NCI-H2196 treated with DMSO at 0.1 percent for 48 hours (cell line): ENCODE measurements around the gene BCAR3.

ENCODE experiments used
- DNase-seq: peaks from one replicate; lab custom pipeline; 2025; ENCODE audit not compliant: unreplicated experiment; lab: John Stamatoyannopoulos, UW

Gene BCAR3

DNA sequence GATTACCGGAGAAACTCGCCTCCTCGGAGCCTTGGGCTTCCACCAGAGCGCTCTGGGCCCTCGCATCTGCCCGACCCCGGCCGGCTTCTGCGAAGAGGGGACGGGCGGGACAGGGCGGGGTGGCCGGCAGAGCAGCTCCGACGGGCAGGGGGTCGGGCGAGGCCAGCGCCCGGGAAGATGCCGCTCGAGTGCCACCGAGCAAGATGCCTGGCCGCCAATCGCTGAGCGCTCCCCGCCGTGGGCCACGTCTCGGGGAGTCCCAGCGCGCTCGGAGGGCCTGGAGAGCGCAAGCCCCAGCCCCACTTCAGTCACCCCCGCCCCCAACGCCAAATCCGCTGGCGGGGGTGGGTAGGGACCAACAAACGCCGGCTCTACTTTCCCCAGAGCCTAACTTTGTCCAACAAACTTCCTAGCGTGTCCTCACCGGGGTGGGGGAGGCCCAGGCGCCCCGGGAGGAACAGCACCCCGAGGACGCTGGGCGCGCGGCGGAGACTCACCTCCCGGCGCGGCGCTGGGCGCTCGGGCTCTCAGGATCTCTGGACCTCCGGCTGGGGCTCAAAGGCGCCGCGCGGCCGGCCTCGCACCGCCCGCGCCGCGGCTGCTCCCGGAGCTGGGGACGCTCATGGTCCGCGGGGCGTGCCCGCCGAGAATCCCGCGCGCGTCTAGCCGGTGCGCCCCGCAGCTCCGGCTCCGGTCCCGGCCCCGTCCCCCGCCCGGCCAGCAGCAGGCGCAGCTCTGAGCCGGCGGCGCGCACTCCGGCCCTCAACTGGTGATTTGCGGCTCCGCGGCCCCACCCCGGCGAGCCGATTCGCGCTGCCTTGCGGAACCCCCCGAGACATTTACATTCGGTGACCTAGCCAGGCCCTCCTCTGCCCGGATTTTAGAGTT is at the start of gene BCAR3:
TSS of gene BCAR3 (minus strand) at position 737 of the 888 bp plus-strand sequence. CDS start 6,907 bp downstream, outside the sequence.
- DNase-seq: no peak

DNA sequence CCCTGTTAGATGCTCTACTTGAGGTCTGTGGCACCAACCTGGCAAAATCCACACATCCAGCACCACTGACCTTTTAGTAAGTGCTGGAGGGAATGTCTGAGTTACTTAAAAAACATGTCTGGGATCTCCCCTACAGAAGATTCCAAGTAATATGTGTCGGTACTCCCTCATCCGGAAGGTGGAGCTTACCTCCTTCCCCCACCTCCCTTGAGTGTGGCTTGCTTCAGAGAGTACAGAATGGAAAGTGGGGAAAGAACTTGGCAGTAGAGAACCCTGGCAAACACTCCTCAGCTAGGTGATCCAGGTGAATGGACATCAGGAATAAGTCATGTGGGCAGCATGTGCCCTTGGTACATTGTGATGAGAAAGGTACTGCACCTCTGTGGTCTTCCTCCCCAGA is 49.0 kb upstream of the BCAR3 start:
- DNase-seq: no peak

DNA sequence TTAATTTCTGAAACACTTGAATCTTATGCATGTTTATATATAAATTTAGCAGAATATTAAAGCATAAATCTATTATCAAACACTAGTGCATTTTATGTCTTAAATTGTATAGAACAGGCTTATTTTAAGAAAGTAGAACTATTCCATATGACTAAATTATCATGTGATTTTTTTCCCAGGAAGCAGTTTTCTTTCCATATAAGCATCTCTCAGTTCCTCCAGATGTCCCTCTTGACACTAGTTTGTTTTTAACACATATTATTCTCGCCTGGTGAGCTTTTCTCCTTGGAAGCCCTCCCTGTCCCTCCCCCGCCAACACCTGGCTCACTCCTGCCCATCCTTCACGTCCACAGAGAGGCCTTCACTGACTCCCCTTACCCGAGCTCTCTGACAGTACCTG is 48.3 kb upstream of the BCAR3 start:
- DNase-seq: no peak

DNA sequence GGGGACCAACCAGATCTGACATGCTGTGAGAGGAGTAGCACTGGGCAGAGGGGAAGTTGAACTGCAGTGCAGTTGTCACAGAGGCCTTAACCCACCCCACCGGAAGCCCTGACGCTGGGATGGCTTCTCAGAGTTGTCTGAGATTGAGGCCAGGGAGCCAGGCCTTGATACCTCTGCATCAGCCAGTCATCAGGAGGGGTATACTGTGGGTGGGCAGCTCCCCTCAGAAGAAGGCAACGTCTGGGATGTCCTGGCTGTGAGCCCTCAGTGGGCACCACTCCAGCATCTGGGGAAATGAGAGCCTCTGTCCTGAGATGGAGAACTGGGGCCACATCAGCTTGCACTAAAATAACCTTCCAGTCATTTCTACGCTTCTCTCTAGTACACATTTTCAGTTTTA is 47.9 kb upstream of the BCAR3 start:
- no peak for DNase-seq

DNA sequence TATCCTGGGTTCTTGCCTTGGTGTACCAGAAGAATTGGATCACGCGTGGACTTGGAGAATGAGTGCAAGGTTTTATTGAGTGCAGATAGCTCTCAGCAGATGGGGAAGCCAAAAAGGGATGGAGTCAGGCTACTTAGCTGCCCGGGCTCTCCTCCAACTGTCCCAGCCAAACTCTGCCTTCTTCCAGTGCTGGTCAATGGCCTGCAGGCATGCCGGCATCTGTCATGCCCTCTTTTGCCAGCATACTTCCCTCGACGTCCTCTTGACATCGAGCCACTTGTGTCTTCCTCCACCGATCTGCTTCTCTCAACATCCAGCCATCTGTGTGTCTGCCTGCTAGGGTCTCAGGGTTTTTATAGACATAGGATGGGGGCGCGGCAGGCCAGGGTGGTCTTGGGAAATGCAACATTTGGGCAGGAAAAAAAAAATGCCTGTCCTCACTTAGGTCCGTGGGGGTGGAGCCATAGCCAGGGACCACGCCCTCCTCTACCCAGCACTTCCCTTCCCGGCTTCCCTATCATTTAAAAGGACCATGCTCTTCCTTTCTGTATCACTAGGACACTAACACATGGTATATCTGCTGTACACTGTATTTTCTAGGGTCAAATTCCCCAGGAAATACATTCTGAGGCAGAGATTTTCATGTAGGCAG is 47.0 kb upstream of the BCAR3 start:
- no peak for DNase-seq

- DNase-seq: no peak
Observed at GRCh38 chr1:93723733-93724270, 42.2 kb upstream of the BCAR3 start.

- DNase-seq: no peak
Observed at GRCh38 chr1:93723110-93723509, 41.5 kb upstream of the BCAR3 start.

GRCh38 chr1:93722081-93723031 is 40.7 kb upstream of the BCAR3 start:
- DNase-seq: no peak

DNA sequence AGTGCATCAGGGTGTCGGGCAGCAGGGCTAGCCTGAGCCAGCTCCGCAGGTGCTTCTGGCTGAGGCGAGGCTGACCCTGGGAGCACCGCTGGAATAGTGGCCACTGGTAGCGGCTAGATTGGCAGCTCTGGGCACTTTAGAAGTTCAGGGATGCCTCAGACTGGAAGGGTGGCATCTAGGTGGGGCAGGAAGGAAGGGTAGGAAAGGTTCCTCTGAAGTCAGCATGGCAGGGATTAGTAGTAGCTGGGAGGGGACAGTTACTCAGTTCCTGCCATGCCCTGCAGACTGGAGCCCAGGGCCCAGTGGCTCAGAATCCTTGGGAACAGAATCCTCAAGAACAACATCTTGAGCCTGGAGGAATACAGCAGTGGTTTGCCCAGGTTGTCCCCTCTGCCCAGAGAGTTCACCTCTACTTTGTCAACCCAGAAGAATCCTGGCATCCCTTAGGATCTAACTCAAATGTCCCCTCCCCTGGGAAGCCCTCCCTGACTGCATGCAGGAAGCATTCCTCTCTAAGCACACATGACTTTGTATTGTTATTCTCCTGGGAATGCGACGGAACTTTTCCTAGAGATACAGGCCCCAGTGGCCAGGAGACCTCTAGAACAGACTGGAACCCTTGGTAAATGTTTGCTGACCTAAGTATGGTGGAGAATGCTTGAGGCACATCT is 39.5 kb upstream of the BCAR3 start:
- DNase-seq: no peak

GRCh38 chr1:93717640-93718039 is 36.0 kb upstream of the BCAR3 start:
- DNase-seq: no peak

DNA sequence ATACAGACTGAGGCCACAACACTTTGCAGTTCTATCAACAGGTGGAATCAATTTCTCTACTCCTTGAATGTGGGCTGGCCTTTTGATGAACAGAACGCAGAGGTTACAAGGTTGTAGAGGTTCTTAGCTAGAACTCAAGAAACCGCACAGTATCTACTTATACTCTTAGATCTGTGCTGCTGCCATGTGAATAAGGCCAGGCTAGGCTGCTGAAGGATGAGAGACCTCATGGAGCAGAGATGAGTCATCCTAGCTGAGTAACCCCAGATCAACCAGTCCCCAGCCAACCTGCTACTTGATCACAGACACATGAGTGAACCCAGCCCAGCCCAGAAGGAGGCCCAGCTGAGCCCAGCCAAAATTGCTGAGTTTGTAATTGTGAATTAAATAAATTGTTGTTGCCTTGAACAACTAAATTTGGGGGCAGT is 35.3 kb upstream of the BCAR3 start:
- DNase-seq: no peak

DNA sequence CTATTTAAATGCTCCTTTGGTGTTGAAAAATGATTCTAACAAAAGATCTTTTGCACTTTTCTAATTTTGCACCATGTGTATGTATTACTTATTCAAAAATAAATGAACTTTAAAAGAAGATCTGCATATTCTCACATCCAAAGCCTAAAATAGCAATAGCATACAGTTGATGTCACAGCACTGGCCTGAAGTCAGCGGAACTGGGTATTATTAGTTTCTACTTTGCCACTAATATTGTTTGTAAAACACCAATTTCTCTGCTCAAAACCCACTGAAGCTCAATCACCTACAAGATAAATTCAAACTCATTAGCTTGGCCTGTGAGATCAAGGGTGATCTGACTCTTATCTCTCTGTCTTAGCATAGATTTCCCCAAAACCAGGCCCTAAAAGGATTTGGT is 34.5 kb upstream of the BCAR3 start:
- no peak for DNase-seq

GRCh38 chr1:93715529-93716126 is 34.0 kb upstream of the BCAR3 start:
- no peak for DNase-seq

DNA sequence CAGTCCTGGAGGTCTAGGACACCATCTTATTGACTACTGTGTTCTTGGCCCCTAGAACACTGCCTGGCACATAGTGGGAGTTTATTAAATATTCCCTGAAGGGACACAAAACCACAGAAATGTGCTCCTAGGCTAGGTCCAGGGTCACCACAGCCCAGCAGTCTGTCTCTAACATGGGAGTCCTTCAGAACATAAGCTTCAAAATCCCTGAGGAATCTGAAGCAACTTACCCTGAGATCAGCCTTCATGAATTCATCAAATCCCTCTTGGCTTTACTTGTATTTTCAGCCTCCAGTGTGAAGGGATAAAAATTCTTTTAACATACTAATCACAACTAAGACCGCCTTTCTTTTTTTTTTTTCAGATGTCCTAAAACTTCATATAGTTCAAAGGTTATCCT is 32.7 kb upstream of the BCAR3 start:
- DNase-seq: no peak

DNA sequence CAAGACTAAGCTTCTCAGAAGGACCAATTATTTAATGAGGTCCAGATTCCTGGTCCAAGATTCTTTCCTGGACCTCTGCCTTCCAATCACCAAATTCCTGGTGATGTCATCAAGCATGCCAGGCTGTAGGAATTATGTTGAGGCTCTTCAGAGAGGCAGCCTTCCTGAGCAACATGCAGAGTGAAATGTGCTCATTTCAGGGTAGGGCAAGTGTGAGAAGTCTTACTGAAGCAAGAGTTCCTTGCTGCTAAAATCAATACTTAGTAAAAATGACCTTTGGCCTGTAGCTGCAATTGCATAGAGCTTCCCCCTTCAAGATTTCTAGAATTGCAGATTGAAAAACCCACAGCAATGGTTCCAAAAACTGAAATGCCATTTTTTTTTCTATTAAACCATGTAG is 31.7 kb upstream of the BCAR3 start:
- no peak for DNase-seq

- DNase-seq: no peak
Observed at GRCh38 chr1:93712741-93713140, 31.1 kb upstream of the BCAR3 start.

DNA sequence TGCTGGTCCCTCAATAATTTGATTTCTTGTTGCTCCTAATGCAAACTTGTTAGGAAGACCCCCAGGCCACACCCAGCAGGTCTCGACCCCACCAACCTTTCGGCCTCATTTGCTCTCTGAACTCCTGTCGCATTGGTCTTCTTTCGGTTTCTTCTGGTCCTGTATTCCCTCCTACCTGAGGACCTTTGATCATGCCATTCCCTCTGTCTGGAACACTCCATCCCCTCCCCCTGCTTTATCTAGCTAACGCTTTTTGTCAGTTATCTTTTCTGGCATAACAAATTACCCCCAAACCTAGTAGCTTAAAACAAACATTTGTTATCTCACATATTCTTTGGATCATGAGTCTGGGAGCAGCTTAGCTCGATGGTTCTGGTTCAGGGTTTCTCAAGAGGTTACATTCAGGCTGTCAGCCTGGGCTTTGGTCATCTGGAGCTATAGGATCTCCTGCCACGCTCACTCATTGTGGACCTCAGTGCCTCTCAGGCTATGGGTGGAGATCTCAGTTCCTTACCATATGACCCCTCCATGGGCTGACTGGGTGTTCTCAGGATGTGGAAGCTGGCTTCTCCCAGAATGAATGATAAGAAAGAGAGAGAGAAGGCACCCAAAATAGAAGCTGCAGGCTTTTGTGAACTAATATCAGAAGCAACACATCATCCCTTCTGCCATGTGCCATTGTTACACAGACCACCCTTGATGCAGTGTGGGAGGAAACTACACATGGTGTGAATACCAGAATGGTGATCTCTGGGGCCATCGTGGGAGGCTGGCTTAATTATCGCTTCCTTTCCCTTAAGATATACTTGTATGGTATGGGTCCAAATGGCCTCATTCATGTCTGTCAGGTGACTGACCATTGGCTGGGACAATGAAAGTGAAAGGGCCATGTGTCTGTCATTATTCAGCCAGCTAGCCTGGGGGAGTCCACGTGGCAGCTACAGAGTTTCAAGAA is 29.1 kb upstream of the BCAR3 start:
- no peak for DNase-seq

DNA sequence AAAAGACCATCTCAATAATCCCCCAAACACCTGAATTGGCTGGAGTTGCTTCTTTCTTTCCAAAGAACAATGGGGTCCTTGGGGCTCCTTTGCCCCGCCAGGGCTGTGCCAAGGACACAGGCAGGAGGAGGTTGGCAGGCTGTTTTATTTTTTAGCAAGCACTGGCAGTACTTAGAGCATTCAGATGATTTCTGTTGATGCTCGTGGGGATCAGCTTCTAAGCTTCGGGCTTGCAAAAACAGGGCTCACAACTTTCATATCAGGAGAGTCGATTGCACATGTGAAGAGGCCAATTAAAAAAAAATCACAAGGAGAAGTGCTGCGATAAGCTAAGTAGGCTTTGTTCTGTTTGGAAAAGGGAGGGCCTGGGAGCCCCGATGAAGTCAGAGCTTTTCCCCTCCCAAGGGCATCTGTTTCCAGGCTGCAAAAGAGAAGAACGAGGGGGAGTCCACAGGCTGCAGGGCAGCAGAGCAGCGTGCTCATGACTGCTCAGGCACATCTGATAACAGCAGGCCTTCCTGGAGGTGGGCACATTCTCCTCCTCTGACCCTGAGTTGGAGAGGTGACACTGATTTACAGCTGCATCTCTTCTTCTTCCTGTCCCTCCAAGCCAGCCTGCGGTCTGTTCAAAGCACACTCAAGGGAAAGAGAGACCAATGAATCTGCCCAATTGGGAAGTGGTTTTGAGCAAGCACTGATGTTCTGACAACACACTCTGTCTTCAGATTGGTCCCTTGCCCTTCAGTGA is 27.3 kb upstream of the BCAR3 start:
- peak; percentile 13 for DNase-seq
